Kidney tubule cell (primary cell): ENCODE data around the gene PLIN4.
A peak's percentile ranks its signal among the peaks of the same experiment; 100 is the strongest.

Experiments
- DNase-seq: peaks from one replicate; pipeline ENCODE4 v3.0.0-alpha.2; 2018; ENCODE audit warnings: low spot score

The PLIN4 gene

GRCh38 chr19:4455719-4456475 is 62.4 kb downstream of the PLIN4 start:
- DNase-seq, result peak; percentile 93

- peak; percentile 27 for DNase-seq
Observed at GRCh38 chr19:4454747-4455718, 63.3 kb downstream of the PLIN4 start.

GRCh38 chr19:4453232-4454179 is 64.8 kb downstream of the PLIN4 start:
- DNase-seq, result no peak

- no peak for DNase-seq
Observed at GRCh38 chr19:4452230-4452990, 65.9 kb downstream of the PLIN4 start.
